GM10248 (cell line): ENCODE data around the gene HEPACAM2.

Source experiments
- CTCF ChIA-PET: fragments of 300-600 bp; sonication (Branson Sonifier 250); formaldehyde crosslinking; extraction: SDS; loops from one replicate; lab custom pipeline; 2021; ENCODE audit warnings: antibody characterized with exemption; lab: Yijun Ruan, JAX
- POLR2A ChIA-PET: fragments of 350-650 bp; sonication (Branson Sonifier 250); formaldehyde crosslinking; extraction: SDS; loops from one replicate; lab custom pipeline; 2020; ENCODE audit warnings: antibody characterized with exemption; lab: Yijun Ruan, JAX
- DNase-seq: peaks from one replicate; pipeline ENCODE4 v3.0.0; 2012; ENCODE audit errors: extremely low spot score
- CTCF ChIP-seq: IDR thresholded peaks from 2 replicates; pipeline ENCODE4 v1.5.1; 2012; ENCODE audit warnings: mild to moderate bottlenecking, low read depth; ENCODE audit errors: extremely low read depth, missing control alignments, control extremely low read depth

The HEPACAM2 gene

GRCh38 chr7:93242106-93242505 lies 15.8 kb upstream of the HEPACAM2 start:
- POLR2A ChIA-PET = no interaction called here
- CTCF ChIA-PET = interaction anchor here (1.0 to 3.2 kb wide), 4 partner anchors 10 to 310 kb away, joined by 3 to 13 read pairs (median 6); partner anchors contain the start of gene VPS50
- no peak for TF ChIP-seq CTCF

GRCh38 chr7:93239824-93240223 lies 13.6 kb upstream of the HEPACAM2 start:
- DNase-seq = no peak
- no peak for TF ChIP-seq CTCF
- ChIA-PET POLR2A (no interaction called here), CTCF (interaction anchor here (2.2 to 2.3 kb wide), 2 partner anchors 11 to 312 kb away, joined by 8 read pairs; no protein-coding TSS in a partner anchor)

More at GRCh38 chr7:93242106-93242505, 15.8 kb upstream of the HEPACAM2 start:
- DNase-seq = no peak

- POLR2A ChIA-PET = no interaction called here
Measured at GRCh38 chr7:93238748-93239147, 12.5 kb upstream of the HEPACAM2 start.

GRCh38 chr7:93238131-93238530 lies 11.9 kb upstream of the HEPACAM2 start:
- no peak for TF ChIP-seq CTCF
- no peak for DNase-seq
- ChIA-PET CTCF (no interaction called here), POLR2A (no interaction called here)

More at GRCh38 chr7:93238748-93239147, 12.5 kb upstream of the HEPACAM2 start:
- CTCF ChIA-PET = interaction anchor here (2.2 kb wide), 1 partner anchor 10 kb away, joined by 8 read pairs; no protein-coding TSS in a partner anchor
- no peak for DNase-seq
- TF ChIP-seq CTCF = no peak

- POLR2A ChIA-PET = no interaction called here
- DNase-seq = no peak
- no peak for TF ChIP-seq CTCF
- CTCF ChIA-PET = interaction anchor here (1.2 to 5.1 kb wide), 2 partner anchors 9 to 10 kb away, joined by 4 to 40 read pairs; partner anchors contain the start of gene HEPACAM2
Measured at GRCh38 chr7:93235541-93235940, 9.3 kb upstream of the HEPACAM2 start.

- no peak for DNase-seq
- POLR2A ChIA-PET = interaction anchor here (0.7 kb wide), 1 partner anchor 399 kb away, joined by 3 read pairs; no protein-coding TSS in a partner anchor
- CTCF ChIA-PET = interaction anchor here (0.6 to 5.1 kb wide), 5 partner anchors 9 to 142 kb away, joined by 3 to 40 read pairs (median 3); no protein-coding TSS in a partner anchor
- TF ChIP-seq CTCF = no peak
Measured at GRCh38 chr7:93232673-93233018, 6.4 kb upstream of the HEPACAM2 start.
